AG04450 (cell line): ENCODE data around the gene UQCR11. TPM values are rescaled to one million over a fixed set of nuclear protein-coding genes. Genes with fewer than 3 reads are reported as not detected.

Experiments used
- CTCF ChIA-PET: fragments of 300-600, 350-600 bp; formaldehyde crosslinking; extraction: SDS; loops from one replicate; lab custom pipeline; 2022; ENCODE audit warnings: antibody characterized with exemption, inconsistent platforms; lab: Charles Lee
- POLR2A ChIA-PET: fragments of 350-600 bp; formaldehyde crosslinking; extraction: SDS; loops from one replicate; lab custom pipeline; 2021; ENCODE audit warnings: antibody characterized with exemption, inconsistent platforms; lab: Yijun Ruan, JAX
- DNase-seq: peaks from one replicate; pipeline ENCODE4 v3.0.0-alpha.2; 2011; ENCODE audit warnings: low read depth, low spot score
- H3K27ac ChIP-seq: one replicate; pipeline ENCODE4 v1.5.1; 2012; ENCODE audit warnings: low read depth, low read length, control low read depth
- H3K27me3 ChIP-seq: one replicate; pipeline ENCODE4 v1.6.0; 2012; ENCODE audit warnings: low read length; ENCODE audit not compliant: control insufficient read depth, insufficient read depth
- H3K4me3 ChIP-seq: 2 replicates; pipeline ENCODE4 v1.5.1; 2011; ENCODE audit warnings: mild to moderate bottlenecking, low read depth, low read length, control low read depth
- H3K9me3 ChIP-seq: 2 replicates; pipeline ENCODE4 v1.5.1; 2012; ENCODE audit warnings: low read length; ENCODE audit not compliant: control insufficient read depth, insufficient read depth
- polyA plus RNA-seq: library from polyadenylated mRNA; depleted of rRNA; stranded (reverse); fragments of >200 nt; gene quantifications from 2 replicates; pipeline ENCODE4 v1.2.3, GENCODE V29; 2011
- TF ChIP-seq, protein P1 (sequence below): IDR thresholded peaks from 2 replicates; pipeline ENCODE4 v1.5.1; 2011; ENCODE audit warnings: low read depth, low read length, control low read depth, inconsistent platforms

Gene UQCR11
- polyA plus RNA-seq, 1 experiment: 153 TPM

GRCh38 chr19:1651568-1652291 lies 46.5 kb upstream of the UQCR11 start:
- no peak overlapping the region for H3K27ac ChIP-seq
- DNase-seq: no peak
- POLR2A ChIA-PET: interaction anchor here (0.6 to 0.9 kb wide), 3 partner anchors 17 to 312 kb away, joined by 3 to 4 read pairs (median 3); no protein-coding TSS in a partner anchor
- no peaks in the 10 kb centered on the region for H3K27me3 ChIP-seq
- peak overlapping the region; percentile 73 for H3K4me3 ChIP-seq
- TF ChIP-seq, protein P1, sequence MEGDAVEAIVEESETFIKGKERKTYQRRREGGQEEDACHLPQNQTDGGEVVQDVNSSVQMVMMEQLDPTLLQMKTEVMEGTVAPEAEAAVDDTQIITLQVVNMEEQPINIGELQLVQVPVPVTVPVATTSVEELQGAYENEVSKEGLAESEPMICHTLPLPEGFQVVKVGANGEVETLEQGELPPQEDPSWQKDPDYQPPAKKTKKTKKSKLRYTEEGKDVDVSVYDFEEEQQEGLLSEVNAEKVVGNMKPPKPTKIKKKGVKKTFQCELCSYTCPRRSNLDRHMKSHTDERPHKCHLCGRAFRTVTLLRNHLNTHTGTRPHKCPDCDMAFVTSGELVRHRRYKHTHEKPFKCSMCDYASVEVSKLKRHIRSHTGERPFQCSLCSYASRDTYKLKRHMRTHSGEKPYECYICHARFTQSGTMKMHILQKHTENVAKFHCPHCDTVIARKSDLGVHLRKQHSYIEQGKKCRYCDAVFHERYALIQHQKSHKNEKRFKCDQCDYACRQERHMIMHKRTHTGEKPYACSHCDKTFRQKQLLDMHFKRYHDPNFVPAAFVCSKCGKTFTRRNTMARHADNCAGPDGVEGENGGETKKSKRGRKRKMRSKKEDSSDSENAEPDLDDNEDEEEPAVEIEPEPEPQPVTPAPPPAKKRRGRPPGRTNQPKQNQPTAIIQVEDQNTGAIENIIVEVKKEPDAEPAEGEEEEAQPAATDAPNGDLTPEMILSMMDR: no peak
- H3K9me3 ChIP-seq: no peaks in the 10 kb centered on the region; the same call in 1 of the 2 replicates
- CTCF ChIA-PET: interaction anchor here (0.6 kb wide), 2 partner anchors 107 to 153 kb away, joined by 3 to 4 read pairs; no protein-coding TSS in a partner anchor

GRCh38 chr19:1650650-1651567 lies 45.6 kb upstream of the UQCR11 start:
- TF ChIP-seq, protein P1: 0 out of 2 replicates have a peak, but pooled peaks have one; percentile 6
- ChIA-PET CTCF (interaction anchor here (0.6 kb wide), 4 partner anchors 34 to 187 kb away, joined by 3 to 4 read pairs (median 3); no protein-coding TSS in a partner anchor), POLR2A (interaction anchor here (0.7 to 0.9 kb wide), 2 partner anchors 16 to 58 kb away, joined by 3 to 4 read pairs; no protein-coding TSS in a partner anchor)
- DNase-seq: no peak
- H3K27ac ChIP-seq: peak overlapping the region; percentile 21
- H3K4me3 ChIP-seq: peak overlapping the region; percentile 73
- H3K9me3 ChIP-seq: no peaks in the 10 kb centered on the region; the same call in 1 of the 2 replicates
- no peaks in the 10 kb centered on the region for H3K27me3 ChIP-seq

DNA sequence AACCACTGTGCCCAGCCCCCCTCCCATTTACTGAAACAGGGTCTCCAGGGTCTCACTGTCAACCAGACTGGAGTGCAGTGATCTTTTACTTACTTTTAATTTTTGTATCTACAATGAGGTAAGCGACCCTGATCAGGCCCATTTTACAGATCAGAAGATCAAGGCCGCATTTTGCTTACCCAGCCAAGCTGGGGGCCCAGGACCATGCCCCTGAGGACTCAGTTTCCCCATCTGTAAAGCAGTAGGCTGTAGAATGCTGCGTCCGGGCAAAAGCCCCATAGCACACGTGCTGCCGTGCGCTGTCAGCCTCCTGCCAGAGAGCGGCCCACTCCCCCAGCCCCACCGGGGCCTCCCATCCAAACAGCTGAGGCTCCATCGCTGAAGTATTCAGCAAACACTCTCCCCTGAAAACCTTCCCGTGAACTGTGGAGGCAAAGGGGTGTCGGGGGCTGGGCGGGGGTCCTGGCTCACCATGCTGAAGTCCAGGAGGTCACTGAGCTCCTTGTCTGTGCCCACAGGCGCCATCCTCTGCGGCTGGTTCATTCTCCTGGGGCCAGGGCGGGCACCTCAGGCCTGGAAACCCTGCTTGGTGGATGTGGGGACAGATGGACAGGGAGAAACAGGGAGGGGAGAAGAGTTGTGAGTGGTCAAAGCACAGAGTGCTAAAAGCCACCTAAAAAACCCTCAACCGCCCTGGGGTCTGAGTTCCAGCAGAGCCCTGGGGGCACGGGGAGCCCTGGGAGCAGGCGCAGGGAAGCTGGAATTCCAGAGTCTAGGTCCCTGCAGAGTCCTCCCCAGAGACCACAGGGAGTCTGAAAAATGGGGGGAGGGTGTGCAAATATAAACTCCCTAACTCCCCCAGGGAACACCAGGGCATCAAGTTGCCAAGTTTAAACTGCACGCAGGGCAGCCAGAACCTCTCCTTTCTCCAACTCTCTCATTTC lies 44.7 kb upstream of the UQCR11 start:
- no peaks in the 10 kb centered on the region for H3K27me3 ChIP-seq
- H3K27ac ChIP-seq: no peak overlapping the region
- TF ChIP-seq, protein P1: no peak
- ChIA-PET CTCF (interaction anchor here (0.6 kb wide), 3 partner anchors 33 to 188 kb away, joined by 3 read pairs; no protein-coding TSS in a partner anchor), POLR2A (no interaction called here)
- H3K9me3 ChIP-seq: no peaks in the 10 kb centered on the region; the same call in 1 of the 2 replicates
- DNase-seq: no peak
- peak overlapping the region; percentile 73 for H3K4me3 ChIP-seq

DNA sequence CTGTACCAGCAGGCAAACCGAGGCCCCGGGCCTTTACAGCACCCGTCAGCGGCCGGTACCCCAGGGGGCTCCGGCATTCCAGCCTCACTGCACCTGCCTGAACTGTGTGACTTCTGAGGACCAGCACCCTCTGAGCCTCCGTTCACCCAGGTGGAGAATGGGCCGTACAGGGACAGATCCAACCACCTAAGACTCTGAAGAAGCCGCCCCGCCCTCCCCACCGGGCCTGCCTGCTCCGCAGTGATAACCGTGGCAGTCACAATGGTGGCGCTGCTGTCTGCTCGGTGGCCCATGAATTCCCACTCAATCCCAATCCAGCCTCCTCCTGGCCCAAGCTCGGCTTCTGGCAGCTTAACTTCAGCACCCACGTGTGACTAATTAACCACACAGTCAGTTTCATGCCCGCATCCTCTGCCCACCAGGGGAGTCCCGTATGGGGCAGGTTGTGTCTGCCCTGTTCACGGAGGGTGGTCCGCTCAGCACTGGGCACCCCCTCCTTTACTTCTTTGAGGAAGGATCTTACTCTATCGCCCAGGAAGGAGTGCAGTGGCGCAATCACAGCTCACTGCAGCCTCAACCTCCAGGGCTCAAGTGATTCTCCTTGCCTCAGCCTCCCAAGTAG lies 43.8 kb upstream of the UQCR11 start:
- CTCF ChIA-PET: no interaction called here

More for the DNA sequence above, 43.8 kb upstream of the UQCR11 start:
- Histone ChIP-seq H3K9me3 (no peaks in the 10 kb centered on the region; the same call in 1 of the 2 replicates), H3K27me3 (no peaks in the 10 kb centered on the region), H3K4me3 (no peak overlapping the region), H3K27ac (no peak overlapping the region)
- no peak for DNase-seq
- TF ChIP-seq, protein P1: no peak
- POLR2A ChIA-PET: no interaction called here
